ENCODE results near the gene ANKFY1. TPM values are rescaled to one million over a fixed set of nuclear protein-coding genes. Genes with fewer than 3 reads are reported as not detected.

ANKFY1 gene
- total RNA-seq, 4 donors from 2014 or later: 12.6 to 26.9 (median 13.5) TPM

GRCh38 chr17:4247361-4247970 is 16.3 kb downstream of the ANKFY1 start:
- H3K4me1 ChIP-seq: peaks cover 49 to 61% of the 10 kb centered on the region in 2 donors

GRCh38 chr17:4246674-4247073 is 17.1 kb downstream of the ANKFY1 start:
- no peak for TF ChIP-seq POLR2A (IDR thresholded peaks at IDR 0.05)
- TF ChIP-seq CTCF (IDR thresholded peaks at IDR 0.05 in 4 of 5, conservative IDR thresholded peaks at IDR 0.05 in 1 of 5): no peak
- Histone ChIP-seq H3K4me1 (peaks cover 49 to 59% of the 10 kb centered on the region in 2 donors), H3K4me3 (no peak overlapping the region), H3K27ac (no peak overlapping the region), H3K27me3 (no peaks in the 10 kb centered on the region), H3K36me3 (peaks cover 0 to 5% of the 10 kb centered on the region in 2 donors), H3K9me3 (no peaks in the 10 kb centered on the region)
- in situ Hi-C loops (cut with MboI; ENCODE audit: low sequenced_read_pairs in 4 of 4): no loop called here
- intact Hi-C loops (cut with DNase I; ENCODE audit: low total_unique reads): no loop called here
- DNase-seq (no peak), ATAC-seq (no peak)

More at GRCh38 chr17:4247361-4247970, 16.3 kb downstream of the ANKFY1 start:
- no peak for DNase-seq
- H3K36me3 ChIP-seq: no peaks in the 10 kb centered on the region
- peak overlapping the region; percentile 34 to 59 (median 44) for H3K27ac ChIP-seq
- in situ Hi-C loops (cut with MboI; ENCODE audit: low sequenced_read_pairs in 4 of 4) (no loop called here), intact Hi-C loops (cut with DNase I; ENCODE audit: low total_unique reads) (no loop called here)
- TF ChIP-seq CTCF (IDR thresholded peaks at IDR 0.05 in 4 of 5, conservative IDR thresholded peaks at IDR 0.05 in 1 of 5) (no peak), POLR2A (IDR thresholded peaks at IDR 0.05) (no peak)
- no peak overlapping the region for H3K4me3 ChIP-seq
- H3K9me3 ChIP-seq: no peaks in the 10 kb centered on the region
- ATAC-seq: peak in 1 of 2 donors; percentile 12
- no peaks in the 10 kb centered on the region for H3K27me3 ChIP-seq

GRCh38 chr17:4241535-4241934 is 22.2 kb downstream of the ANKFY1 start:
- Histone ChIP-seq H3K27me3 (no peaks in the 10 kb centered on the region), H3K4me3 (no peak overlapping the region), H3K4me1 (peaks cover 6 to 14% of the 10 kb centered on the region in 2 donors), H3K9me3 (no peaks in the 10 kb centered on the region), H3K27ac (no peak overlapping the region), H3K36me3 (peaks cover 0 to 23% of the 10 kb centered on the region in 2 donors)
- intact Hi-C loops (cut with DNase I; ENCODE audit: low total_unique reads) (no loop called here), in situ Hi-C loops (cut with MboI; ENCODE audit: low sequenced_read_pairs in 4 of 4) (no loop called here)
- ATAC-seq: no peak
- TF ChIP-seq POLR2A (IDR thresholded peaks at IDR 0.05): no peak
- no peak for DNase-seq

GRCh38 chr17:4236456-4236855 is 27.3 kb downstream of the ANKFY1 start:
- ATAC-seq (no peak), DNase-seq (no peak)
- in situ Hi-C loops (cut with MboI; ENCODE audit: low sequenced_read_pairs in 4 of 4) (loop anchor here in 1 of 4 donors (10.0 kb wide), 1 partner anchor 128 kb away; the partner anchor contains the start of gene UBE2G1), intact Hi-C loops (cut with DNase I; ENCODE audit: low total_unique reads) (no loop called here)
- TF ChIP-seq POLR2A (IDR thresholded peaks at IDR 0.05) (no peak), CTCF (IDR thresholded peaks at IDR 0.05 in 4 of 5, conservative IDR thresholded peaks at IDR 0.05 in 1 of 5) (no peak)
- no peaks in the 10 kb centered on the region for H3K9me3 ChIP-seq
- H3K4me1 ChIP-seq: peaks cover 51 to 52% of the 10 kb centered on the region in 2 donors
- H3K36me3 ChIP-seq: peaks cover 0 to 15% of the 10 kb centered on the region in 2 donors
- H3K27me3 ChIP-seq: no peaks in the 10 kb centered on the region
- no peak overlapping the region for H3K4me3 ChIP-seq
- H3K27ac ChIP-seq: peak overlapping the region; percentile 85 to 96 (median 90)

- Histone ChIP-seq H3K4me1 (peaks cover 59 to 60% of the 10 kb centered on the region in 2 donors), H3K36me3 (peaks cover 0 to 7% of the 10 kb centered on the region in 2 donors), H3K4me3 (no peak overlapping the region), H3K27me3 (no peaks in the 10 kb centered on the region), H3K9me3 (no peaks in the 10 kb centered on the region), H3K27ac (peak overlapping the region; percentile 85 to 96 (median 90))
- TF ChIP-seq POLR2A (IDR thresholded peaks at IDR 0.05) (no peak), CTCF (IDR thresholded peaks at IDR 0.05 in 4 of 5, conservative IDR thresholded peaks at IDR 0.05 in 1 of 5) (no peak)
- ATAC-seq: peak; percentile 18 to 24
- intact Hi-C loops (cut with DNase I; ENCODE audit: low total_unique reads): no loop called here
- in situ Hi-C loops (cut with MboI; ENCODE audit: low sequenced_read_pairs in 4 of 4): loop anchor here in 1 of 4 donors (10.0 kb wide), 1 partner anchor 129 kb away; the partner anchor contains the start of gene UBE2G1
- peak; percentile 32 to 56 for DNase-seq
Measured at GRCh38 chr17:4235372-4236279, 28.2 kb downstream of the ANKFY1 start.

All from gastrocnemius medialis (tissue), 4 donors.